Astrocyte of the spinal cord (primary cell): Measurements from ENCODE around the gene SPEM2.

Experiments used
- DNase-seq: peaks from one replicate; pipeline ENCODE4 v3.0.0; 2011; ENCODE audit warnings: low read depth, low spot score
- H3K4me3 ChIP-seq: 2 replicates; pipeline ENCODE4 v1.5.1; 2011; ENCODE audit warnings: low read depth, mild to moderate bottlenecking, low read length, moderate library complexity
- CTCF ChIP-seq: IDR thresholded peaks from 2 replicates; pipeline ENCODE4 v1.5.1; 2012; ENCODE audit warnings: low read depth, mild to moderate bottlenecking, low read length, inconsistent platforms
- in situ Hi-C: cut with HindIII; loops from 2 replicates; pipeline ENCODE4 v1.10.0; 2017; ENCODE audit warnings: low sequenced_read_pairs

SPEM2 gene

GRCh38 chr17:7462474-7463371 lies 37.3 kb downstream of the SPEM2 start:
- no peak for TF ChIP-seq CTCF
- in situ Hi-C loops, result no loop called here
- no peak for DNase-seq
- no peak overlapping the region for H3K4me3 ChIP-seq

DNA sequence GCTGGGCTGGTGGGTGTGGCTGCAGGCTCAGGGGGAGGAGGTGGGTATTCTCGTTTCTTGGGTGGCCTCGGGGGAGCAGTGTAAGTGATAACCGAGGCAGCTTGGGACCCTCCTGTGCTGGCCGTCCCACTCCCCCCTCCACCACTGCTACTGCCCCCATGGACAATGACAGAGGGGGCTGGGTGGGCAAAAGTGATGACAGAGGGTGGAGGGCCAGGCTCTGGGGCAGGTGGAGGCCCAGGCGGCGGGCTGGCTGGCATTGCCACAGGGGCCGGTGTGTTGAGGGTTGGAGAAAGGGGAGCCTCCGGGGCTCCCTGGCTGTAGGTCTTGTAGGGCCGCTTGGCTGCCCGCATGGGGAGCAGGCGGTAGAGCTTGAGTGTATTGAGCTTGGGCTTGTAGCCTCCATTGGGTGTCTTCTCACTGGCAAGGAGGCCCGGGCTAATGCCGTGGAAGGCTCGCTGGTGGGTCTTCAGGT lies 38.0 kb downstream of the SPEM2 start:
- TF ChIP-seq CTCF, result no peak
- in situ Hi-C loops, result no loop called here
- no peak overlapping the region for H3K4me3 ChIP-seq
- DNase-seq, result no peak

DNA sequence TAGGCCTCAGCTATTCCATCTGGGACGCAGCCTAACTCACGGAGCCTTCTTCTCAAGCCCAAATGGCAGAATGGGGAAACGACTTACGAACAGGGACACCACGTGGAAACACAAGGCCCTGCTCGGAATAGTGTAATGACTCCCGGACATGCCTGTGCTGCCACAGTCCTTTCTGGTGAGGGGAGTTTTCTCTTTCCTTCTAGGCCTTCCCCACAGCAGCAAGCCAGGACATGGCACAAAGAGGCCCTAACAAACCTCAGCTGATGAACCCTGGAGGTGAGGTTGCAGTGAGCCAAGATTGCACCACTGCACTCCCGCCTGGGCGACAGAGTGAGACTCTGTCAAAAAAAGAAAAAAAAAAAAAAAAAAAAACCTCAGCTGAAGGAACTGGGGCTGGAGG lies 38.7 kb downstream of the SPEM2 start:
- in situ Hi-C loops, result no loop called here
- TF ChIP-seq CTCF, result no peak
- DNase-seq, result no peak
- H3K4me3 ChIP-seq, result no peak overlapping the region

DNA sequence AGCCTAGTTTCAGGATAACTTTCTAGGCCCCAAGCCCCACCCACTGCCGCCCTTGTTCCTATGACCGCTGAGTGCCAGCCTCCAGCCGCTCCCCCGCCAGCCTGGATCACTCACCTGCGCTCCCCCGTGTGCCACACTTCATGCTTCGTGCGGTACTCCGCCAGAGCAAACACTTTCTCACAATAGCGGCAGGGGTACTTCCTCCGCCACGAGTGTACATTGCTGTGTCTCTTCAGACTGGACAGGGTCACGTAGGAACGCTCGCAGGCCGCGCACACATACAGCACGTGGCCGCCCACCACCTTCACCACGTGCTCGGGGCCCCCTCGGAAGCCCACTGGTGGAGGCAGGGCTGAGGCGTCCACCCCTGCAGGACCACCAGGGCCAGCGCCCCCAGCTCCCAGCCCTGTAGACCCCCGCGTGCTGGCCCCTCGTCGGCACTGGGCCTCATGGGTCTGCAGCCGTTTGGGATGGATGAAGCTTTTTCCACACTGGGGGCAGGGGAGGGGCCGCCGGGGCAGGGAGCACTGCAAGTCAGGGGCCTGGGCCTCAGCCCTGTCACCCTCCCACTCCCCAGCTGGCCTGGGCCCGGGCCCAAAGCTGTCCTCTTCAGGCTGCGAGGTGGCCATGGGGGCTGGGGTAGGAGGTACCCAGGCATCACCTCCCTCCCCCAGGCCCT lies 40.3 kb downstream of the SPEM2 start:
- H3K4me3 ChIP-seq, result no peak overlapping the region
- no peak for DNase-seq
- in situ Hi-C loops, result no loop called here
- no peak for TF ChIP-seq CTCF

GRCh38 chr17:7466318-7466638 lies 40.9 kb downstream of the SPEM2 start:
- TF ChIP-seq CTCF, result no peak
- DNase-seq, result no peak
- no peak overlapping the region for H3K4me3 ChIP-seq
- in situ Hi-C loops, result no loop called here

GRCh38 chr17:7466639-7467341 lies 41.4 kb downstream of the SPEM2 start:
- DNase-seq, result peak; percentile 49
- TF ChIP-seq CTCF, result no peak
- no peak overlapping the region for H3K4me3 ChIP-seq
- in situ Hi-C loops, result no loop called here
